AG10803 (cell line): ENCODE results near the gene CCL11.

Source experiments
- DNase-seq: peaks from one replicate; pipeline ENCODE4 v3.0.0; 2010; ENCODE audit warnings: low read depth
- H3K4me3 ChIP-seq: 2 replicates; pipeline ENCODE4 v1.5.1; 2011; ENCODE audit warnings: mild to moderate bottlenecking, low read length, control low read depth
- TF ChIP-seq, protein P1 (sequence below): conservative IDR thresholded peaks from 2 replicates; pipeline ENCODE4 v1.5.1; 2011; ENCODE audit warnings: mild to moderate bottlenecking, low read length, control low read depth, inconsistent platforms

The CCL11 gene

DNA sequence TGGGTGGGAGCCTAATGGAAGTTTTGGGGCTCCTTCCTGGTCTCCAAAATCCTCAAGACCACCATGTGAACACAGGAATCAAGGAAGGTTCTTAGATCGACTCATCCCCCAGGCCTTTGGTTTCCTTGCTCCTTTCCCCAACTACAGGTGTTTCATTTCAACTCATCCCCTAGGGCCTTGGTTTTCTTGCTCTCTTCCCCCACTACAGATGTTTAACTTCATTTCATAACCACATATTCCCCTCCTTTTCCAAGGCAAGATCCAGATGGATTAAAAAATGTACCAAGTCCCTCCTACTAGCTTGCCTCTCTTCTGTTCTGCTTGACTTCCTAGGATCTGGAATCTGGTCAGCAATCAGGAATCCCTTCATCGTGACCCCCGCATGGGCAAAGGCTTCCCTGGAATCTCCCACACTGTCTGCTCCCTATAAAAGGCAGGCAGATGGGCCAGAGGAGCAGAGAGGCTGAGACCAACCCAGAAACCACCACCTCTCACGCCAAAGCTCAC is at the start of gene CCL11:
CCL11 (plus strand) TSS at position 457 of the 507 bp plus-strand sequence. CDS start 67 bp downstream, outside the sequence.
- no peak within 1 kb of the TSS for H3K4me3 ChIP-seq
- TF ChIP-seq, protein P1, sequence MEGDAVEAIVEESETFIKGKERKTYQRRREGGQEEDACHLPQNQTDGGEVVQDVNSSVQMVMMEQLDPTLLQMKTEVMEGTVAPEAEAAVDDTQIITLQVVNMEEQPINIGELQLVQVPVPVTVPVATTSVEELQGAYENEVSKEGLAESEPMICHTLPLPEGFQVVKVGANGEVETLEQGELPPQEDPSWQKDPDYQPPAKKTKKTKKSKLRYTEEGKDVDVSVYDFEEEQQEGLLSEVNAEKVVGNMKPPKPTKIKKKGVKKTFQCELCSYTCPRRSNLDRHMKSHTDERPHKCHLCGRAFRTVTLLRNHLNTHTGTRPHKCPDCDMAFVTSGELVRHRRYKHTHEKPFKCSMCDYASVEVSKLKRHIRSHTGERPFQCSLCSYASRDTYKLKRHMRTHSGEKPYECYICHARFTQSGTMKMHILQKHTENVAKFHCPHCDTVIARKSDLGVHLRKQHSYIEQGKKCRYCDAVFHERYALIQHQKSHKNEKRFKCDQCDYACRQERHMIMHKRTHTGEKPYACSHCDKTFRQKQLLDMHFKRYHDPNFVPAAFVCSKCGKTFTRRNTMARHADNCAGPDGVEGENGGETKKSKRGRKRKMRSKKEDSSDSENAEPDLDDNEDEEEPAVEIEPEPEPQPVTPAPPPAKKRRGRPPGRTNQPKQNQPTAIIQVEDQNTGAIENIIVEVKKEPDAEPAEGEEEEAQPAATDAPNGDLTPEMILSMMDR = no peak
- DNase-seq = peak; percentile 12

DNA sequence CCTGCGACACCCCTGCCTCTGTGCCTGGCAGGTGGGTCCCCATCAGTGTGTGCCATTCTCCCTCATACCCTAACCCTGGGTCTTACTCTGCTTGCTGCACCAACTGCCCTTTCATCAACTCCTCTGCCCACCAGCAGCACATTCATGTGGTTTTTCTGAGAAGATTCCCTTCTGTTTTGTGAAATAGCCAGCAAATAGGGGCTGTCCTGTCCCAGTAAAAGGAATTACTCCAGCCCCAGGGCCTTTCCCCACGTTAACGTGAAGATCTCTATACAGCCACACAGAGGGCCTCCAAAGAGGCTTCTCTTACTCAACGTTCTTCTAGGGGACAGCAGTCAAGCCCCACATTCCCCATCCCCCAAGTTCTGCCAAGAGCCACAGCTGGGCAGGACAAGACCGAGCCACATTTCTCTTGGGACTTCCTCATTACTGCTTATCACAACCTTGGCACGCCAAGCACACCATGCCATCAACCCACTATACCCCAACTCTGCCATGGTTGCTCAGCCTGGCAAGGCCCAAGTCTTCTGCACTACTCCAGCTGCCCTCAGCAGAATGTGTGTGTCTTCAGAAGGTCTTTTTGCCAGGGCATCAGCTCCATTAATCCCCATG is 49.2 kb upstream of the CCL11 start:
- no peak overlapping the region for H3K4me3 ChIP-seq
- DNase-seq = no peak
- TF ChIP-seq, protein P1 = no peak

DNA sequence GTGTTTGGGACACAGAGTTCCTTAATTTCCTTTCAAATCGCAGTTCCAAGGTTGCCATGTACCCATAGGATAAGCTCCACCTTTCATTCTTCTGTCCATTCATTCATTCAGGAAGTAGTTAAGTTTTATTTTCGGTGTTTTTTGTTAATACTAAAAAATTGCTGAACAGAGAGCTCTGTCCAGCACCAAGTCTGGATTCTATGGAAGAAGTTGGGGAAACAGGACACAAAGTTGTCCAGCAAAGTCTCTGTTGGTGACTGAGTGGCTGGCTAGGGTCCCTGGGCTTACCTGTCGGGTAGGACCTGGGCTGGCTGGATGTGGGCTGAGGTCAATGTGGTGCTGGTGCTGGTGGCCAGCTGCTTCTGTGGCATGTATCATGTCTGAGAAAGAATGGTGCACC is 48.1 kb upstream of the CCL11 start:
- no peak overlapping the region for H3K4me3 ChIP-seq
- TF ChIP-seq, protein P1 = no peak
- no peak for DNase-seq

DNA sequence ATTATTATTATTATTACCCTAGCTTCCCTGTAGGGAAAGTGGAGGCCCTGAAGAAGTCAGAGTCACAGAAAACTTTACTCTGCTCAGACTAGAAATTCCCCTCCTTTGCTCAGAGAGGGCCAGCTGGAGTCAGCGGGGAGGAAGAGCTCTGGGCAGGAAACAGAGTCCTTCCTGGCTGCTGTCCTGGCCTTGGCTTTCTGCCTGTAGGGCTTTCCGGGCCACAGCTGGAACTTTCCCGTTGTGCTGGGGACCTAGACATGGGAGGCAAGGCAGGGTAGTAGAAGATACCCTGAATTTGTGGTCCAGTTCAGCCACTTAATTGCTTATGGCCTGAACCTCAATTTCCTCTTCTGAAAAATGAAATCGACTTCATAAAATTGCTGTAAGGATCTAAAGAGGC is 44.5 kb upstream of the CCL11 start:
- TF ChIP-seq, protein P1 = no peak
- DNase-seq = peak; percentile 37
- H3K4me3 ChIP-seq = no peak overlapping the region

DNA sequence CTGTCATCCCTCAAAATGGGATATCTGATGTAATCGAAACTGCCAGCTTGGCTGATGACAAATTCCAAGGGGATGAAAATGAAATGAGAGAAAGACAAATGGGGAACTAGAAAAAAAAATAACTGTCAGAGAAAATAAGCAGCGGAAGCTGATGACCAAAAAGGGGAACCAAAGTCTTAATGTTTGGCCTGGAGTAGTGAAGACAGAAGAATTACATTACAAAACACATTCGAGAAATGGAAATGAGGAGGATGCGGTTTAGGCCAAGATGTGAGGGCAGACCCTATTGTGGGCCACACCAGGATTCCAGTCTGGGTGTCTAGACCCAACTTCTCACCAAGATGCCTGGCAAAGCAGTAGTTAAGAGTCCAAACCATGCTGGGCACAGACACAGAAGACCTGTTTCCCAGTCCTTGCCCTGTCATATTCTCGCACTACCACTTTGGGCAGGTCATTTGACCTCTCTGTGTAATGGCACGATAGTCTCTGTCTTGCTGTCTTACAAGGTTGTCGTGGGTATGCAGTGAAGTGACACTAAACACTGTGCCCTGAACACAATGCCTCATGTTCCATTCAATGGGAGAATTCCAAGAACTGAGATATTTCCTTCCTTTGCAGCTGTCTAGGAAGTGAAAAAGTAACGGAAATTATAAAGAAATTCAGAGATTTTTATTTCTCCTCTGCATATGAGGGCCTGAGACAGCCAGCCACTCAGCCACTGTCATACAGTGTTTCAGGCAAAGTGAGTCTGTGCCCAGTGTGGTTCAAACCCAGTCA is 42.8 kb upstream of the CCL11 start:
- no peak for DNase-seq

DNA sequence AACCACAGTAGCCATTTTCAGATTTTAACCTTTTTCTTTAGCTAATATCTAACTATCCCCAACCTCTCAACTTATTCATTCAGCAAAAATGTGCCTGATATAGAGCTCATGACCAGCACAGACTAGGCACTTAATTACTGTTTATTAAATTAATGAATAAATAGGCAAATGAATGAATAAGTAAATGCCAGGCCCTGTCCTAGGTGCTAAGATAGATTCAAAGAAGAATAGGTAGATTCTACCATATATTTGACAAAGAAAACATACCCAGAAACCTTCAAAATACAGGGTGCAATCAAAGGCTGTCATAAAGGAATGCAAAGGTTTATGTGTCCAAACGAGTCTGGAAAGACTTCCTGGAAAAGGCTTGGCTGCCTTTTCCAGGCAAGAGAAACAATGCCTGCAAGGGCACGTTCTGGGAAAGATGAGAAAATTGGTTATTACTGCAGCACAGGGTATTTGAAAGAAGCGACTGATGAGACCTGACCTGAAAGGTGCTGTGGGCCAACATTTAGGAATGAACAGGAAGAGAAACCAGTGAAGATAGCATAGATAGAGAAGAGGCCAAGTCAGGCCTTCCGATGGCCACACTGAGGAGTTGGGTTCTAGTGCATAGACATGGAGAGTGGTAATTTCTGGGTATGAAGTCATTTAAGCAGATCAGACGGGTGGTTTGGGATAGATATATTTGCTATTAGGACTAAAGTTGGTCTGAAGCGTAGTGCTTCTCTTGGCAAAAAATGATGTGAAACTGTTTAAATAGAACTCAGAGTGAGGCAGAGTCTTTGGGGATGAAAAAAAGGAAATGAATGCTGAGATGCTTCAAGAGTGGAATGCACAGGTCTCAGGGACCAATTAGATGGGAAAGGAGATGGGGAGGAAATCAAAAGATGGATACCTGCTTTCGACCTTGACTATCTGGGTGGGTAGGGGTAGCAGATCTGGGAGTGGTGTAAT is 41.9 kb upstream of the CCL11 start:
- H3K4me3 ChIP-seq = no peak overlapping the region
- DNase-seq = no peak
- TF ChIP-seq, protein P1 = no peak

More for the DNA sequence above, 42.8 kb upstream of the CCL11 start:
- H3K4me3 ChIP-seq = no peak overlapping the region
- TF ChIP-seq, protein P1 = no peak
